Lower leg skin (tissue), 4 donors: ENCODE results near the gene ADA. TPM values are rescaled to one million over a fixed set of nuclear protein-coding genes. Genes with fewer than 3 reads are reported as not detected.

ENCODE experiments used
- DNase-seq, 2 donors: peaks; one replicate each; pipeline ENCODE4 v3.0.0-alpha.2; 2019; ENCODE audit warnings: low spot score in 2 of 2
- H3K4me3 ChIP-seq: fragments of 200-600 bp; sonication (generic); 2 replicates; pipeline ENCODE4 v1.5.1; 2017; ENCODE audit warnings: mild to moderate bottlenecking, low read depth; ENCODE audit not compliant: poor library complexity, severe bottlenecking
- POLR2A ChIP-seq, 2 donors: fragments of 450-650 bp; IDR thresholded peaks; one replicate each; pipeline ENCODE4 v1.6.1; 2016 to 2017; ENCODE audit warnings: antibody characterized with exemption in 2 of 2, mild to moderate bottlenecking in 1 of 2, moderate library complexity in 1 of 2
- WGBS, 2 donors: methylation state at CpG; one replicate each; pipeline ENCODE4 v1.1.5; 2018; 5-methylcytosine and 5-hydroxymethylcytosine counted together
- intact Hi-C: fragments of 100-400 bp; cut with DNase I; formaldehyde crosslinking; loops from one replicate; pipeline ENCODE4 v1.15.0; 2023; ENCODE audit warnings: low total_unique reads
- total RNA-seq, 4 donors: library from RNA; depleted of rRNA; stranded (reverse); fragments of >200 nt; gene quantifications; one replicate each; pipeline ENCODE4 v1.1.0, GENCODE V29; 2016
- TF ChIP-seq, protein P1 (sequence below), 3 donors: fragments of 450-650 bp; IDR thresholded peaks; one replicate each; pipeline ENCODE4 v1.5.1; 2016; ENCODE audit warnings: antibody characterized with exemption in 3 of 3, mild to moderate bottlenecking in 3 of 3, moderate library complexity in 2 of 3

The ADA gene
- total RNA-seq, 4 donors from 2014 or later: 4.3 to 14.8 (median 6.5) TPM

DNA sequence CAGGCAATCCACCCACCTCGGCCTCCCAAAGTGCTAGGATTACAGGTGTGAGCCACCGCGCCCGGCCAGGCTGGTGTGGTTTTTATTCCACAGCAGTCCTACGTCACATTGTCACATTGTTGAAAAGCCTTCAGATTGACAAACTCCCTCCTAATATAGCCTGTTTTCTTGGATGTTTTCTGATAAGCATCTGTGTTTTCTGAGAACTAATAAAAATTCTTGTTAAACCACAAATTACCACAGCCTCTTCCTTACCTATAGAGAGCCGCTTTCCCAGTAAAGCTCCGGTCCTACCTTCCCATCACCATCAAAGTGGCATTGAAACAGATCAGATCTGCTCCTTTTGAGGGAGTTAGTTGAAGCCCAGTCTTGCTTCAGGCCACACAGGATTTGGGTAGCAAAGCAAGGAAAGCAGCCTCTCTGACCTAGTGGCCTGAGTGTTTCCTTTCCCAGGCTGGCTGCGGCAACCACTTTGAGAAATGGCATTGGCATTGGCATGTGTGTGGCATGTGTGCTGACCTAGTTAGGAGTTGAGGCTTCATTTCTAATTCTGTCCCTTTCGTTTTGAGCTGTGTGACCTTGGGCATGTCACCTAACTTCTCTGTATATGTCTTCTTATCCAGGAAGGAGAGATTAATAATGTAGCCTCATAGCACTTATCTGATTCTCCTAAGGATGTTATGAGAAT is 70.8 kb downstream of the ADA start:
- H3K4me3 ChIP-seq: no peak overlapping the region

DNA sequence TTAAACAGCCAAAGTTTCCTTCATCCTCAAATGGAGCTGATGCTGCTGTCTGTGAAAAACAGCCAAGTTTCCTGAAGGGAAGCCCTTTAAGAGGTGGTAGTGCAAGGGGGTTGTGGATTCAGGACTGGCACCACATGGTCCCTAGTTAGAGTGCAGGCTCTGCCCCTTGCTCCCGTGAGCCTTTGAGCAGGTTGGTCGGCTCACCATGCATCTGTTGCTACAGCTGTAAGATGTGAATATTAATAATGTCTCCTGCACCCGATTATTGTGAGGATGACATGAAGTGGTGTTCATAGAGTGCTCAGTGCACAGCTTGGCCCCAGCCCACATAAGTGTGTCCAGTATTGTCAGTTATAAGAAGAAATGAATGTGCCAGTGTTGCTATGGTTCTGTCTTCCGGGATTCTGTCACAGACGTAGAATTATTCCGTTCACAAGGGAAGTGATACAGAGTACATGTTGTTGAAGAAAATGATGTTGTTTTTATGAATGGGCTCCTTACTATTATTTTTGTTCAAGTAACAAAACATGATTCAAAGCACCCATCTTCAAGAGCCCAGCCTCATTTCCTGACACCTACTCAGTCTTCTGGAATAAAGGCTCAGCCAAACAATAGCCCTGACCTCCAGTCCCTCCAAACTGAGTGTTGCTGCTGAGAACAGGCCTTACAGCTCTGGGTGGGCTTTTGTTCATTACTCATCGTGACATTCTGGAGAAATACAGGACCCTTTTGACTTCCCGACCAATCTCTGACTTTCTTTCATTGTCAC is 72.0 kb downstream of the ADA start:
- no peak for DNase-seq
- no peak overlapping the region for H3K4me3 ChIP-seq
- WGBS, 2 donors: 73 to 75% methylated on average over 8 of the region's 8 CpGs
- intact Hi-C loops: no loop called here
- TF ChIP-seq, protein P1, sequence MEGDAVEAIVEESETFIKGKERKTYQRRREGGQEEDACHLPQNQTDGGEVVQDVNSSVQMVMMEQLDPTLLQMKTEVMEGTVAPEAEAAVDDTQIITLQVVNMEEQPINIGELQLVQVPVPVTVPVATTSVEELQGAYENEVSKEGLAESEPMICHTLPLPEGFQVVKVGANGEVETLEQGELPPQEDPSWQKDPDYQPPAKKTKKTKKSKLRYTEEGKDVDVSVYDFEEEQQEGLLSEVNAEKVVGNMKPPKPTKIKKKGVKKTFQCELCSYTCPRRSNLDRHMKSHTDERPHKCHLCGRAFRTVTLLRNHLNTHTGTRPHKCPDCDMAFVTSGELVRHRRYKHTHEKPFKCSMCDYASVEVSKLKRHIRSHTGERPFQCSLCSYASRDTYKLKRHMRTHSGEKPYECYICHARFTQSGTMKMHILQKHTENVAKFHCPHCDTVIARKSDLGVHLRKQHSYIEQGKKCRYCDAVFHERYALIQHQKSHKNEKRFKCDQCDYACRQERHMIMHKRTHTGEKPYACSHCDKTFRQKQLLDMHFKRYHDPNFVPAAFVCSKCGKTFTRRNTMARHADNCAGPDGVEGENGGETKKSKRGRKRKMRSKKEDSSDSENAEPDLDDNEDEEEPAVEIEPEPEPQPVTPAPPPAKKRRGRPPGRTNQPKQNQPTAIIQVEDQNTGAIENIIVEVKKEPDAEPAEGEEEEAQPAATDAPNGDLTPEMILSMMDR (IDR thresholded peaks at IDR 0.05): no peak
- TF ChIP-seq POLR2A (IDR thresholded peaks at IDR 0.05): no peak

More for the DNA sequence above, 70.8 kb downstream of the ADA start:
- intact Hi-C loops: no loop called here
- 82 to 84% methylated on average over 9 of the region's 9 CpGs for WGBS, 2 donors
- DNase-seq: no peak
- TF ChIP-seq, protein P1 (IDR thresholded peaks at IDR 0.05): no peak
- no peak for TF ChIP-seq POLR2A (IDR thresholded peaks at IDR 0.05)

DNA sequence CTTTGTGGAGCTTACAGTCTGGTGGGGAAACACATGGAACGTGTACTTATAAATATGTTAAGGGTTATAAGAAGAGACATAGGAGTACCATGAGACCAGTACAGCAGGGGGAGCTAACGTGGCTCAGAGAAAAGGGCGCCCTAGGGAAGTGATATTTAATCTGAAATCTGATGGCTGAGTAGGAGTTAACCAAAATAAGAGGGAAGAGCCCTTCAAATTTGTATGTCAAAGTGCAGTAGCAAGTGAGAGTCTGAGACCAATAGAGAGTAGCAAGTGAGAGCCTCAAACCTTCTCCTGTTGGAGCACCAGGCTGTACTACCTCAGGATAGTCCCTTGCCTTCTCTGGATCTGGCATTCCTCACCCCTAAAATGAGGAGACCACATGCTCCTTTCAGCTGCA is 75.2 kb downstream of the ADA start:
- no peak for DNase-seq
- intact Hi-C loops: no loop called here
- no peak overlapping the region for H3K4me3 ChIP-seq
- TF ChIP-seq, protein P1 (IDR thresholded peaks at IDR 0.05): no peak
- no peak for TF ChIP-seq POLR2A (IDR thresholded peaks at IDR 0.05)
- 54 to 62% methylated on average over 3 of the region's 3 CpGs for WGBS, 2 donors

DNA sequence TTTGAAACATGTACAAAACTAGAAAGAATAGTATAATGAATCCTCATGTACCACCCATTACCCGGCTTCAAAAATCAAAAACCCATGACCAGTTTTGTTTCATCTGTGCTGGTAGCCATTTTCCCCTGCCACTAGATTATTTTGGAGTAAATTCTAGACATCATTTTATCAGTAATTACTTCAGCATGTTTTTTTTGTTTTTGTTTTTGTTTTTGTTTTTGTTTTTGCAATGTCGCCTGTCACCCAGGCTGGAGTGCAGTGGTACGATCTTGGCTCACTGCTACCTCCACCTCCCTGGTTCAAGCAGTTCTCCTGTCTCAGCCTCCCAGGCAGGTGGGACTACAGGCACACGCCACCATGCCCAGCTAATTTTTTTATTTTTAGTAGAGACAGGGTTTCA is 77.1 kb downstream of the ADA start:
- no peak for DNase-seq
- intact Hi-C loops: no loop called here
- 94 to 98% methylated on average over 4 of the region's 4 CpGs for WGBS, 2 donors
- no peak overlapping the region for H3K4me3 ChIP-seq
- TF ChIP-seq, protein P1 (IDR thresholded peaks at IDR 0.05): no peak
- no peak for TF ChIP-seq POLR2A (IDR thresholded peaks at IDR 0.05)

DNA sequence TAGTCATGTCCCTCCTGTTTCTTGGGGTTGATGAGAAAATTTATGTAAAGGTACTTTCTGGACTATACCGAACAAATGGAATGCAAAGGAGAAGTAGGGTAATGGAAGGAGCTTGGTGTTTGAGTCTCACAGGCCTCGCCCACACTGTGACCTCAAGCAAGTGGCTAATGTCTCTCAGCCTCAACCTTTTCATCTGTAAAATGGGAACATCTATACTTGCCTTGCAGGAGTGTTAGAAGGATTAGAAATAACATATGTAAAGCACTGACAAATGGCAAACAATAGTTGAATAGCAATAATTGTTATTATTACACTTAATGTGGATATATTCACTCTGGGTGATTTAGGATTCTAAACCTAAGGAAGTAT is 78.0 kb downstream of the ADA start:
- intact Hi-C loops: no loop called here
- 57 to 71% methylated on average over 2 of the region's 2 CpGs for WGBS, 2 donors
- DNase-seq: no peak
- TF ChIP-seq, protein P1 (IDR thresholded peaks at IDR 0.05): no peak
- no peak for TF ChIP-seq POLR2A (IDR thresholded peaks at IDR 0.05)
- H3K4me3 ChIP-seq: no peak overlapping the region
